HepG2 (cell line): ENCODE data around the gene TUBB4B. TPM values are rescaled to one million over a fixed set of nuclear protein-coding genes. Genes with fewer than 3 reads are reported as not detected.
A peak's percentile ranks its signal among the peaks of the same experiment; 100 is the strongest.

Source experiments
- ARHGAP35 ChIP-seq: sonication (generic); formaldehyde crosslinking; IDR thresholded peaks from 2 replicates; pipeline ENCODE4 v1.9.0; 2022; ENCODE audit warnings: mild to moderate bottlenecking, inconsistent platforms, moderate library complexity, missing genetic modification reagents, borderline replicate concordance
- ARNT ChIP-seq: fragments of 450-650 bp; IDR thresholded peaks from 2 replicates; pipeline ENCODE4 v1.6.1; 2017
- CAMTA2 ChIP-seq: sonication (generic); formaldehyde crosslinking; IDR thresholded peaks from 2 replicates; pipeline ENCODE4 v1.4.0; 2020; ENCODE audit warnings: mild to moderate bottlenecking, missing genetic modification reagents, borderline replicate concordance
- CCDC6 ChIP-seq: sonication (generic); formaldehyde crosslinking; IDR thresholded peaks from 2 replicates; pipeline ENCODE4 v1.8.1; 2022; ENCODE audit warnings: mild to moderate bottlenecking, missing genetic modification reagents, moderate library complexity
- EEA1 ChIP-seq: sonication (generic); formaldehyde crosslinking; IDR thresholded peaks from 2 replicates; pipeline ENCODE4 v1.5.1; 2020; ENCODE audit warnings: mild to moderate bottlenecking, missing genetic modification reagents, borderline replicate concordance
- FOSL2 ChIP-seq: sonication (generic); formaldehyde crosslinking; IDR thresholded peaks from 2 replicates; pipeline ENCODE4 v1.4.0; 2020; ENCODE audit warnings: missing genetic modification reagents
- IKZF4 ChIP-seq: sonication (generic); formaldehyde crosslinking; IDR thresholded peaks from 2 replicates; pipeline ENCODE4 v1.5.1; 2020; ENCODE audit warnings: borderline replicate concordance, mild to moderate bottlenecking, low read depth, missing genetic modification reagents; ENCODE audit errors: not compliant biosample characterization
- JDP2 ChIP-seq: sonication (generic); formaldehyde crosslinking; IDR thresholded peaks from 2 replicates; pipeline ENCODE4 v1.8.1; 2022; ENCODE audit warnings: missing genetic modification reagents, borderline replicate concordance
- KLF12 ChIP-seq: sonication (generic); formaldehyde crosslinking; IDR thresholded peaks from 2 replicates; pipeline ENCODE4 v1.4.0; 2020; ENCODE audit warnings: missing genetic modification reagents, borderline replicate concordance
- MIER3 ChIP-seq: IDR thresholded peaks from 2 replicates; pipeline ENCODE4 v1.6.1; 2016; ENCODE audit warnings: missing compliant biosample characterization, borderline replicate concordance
- PHB2 ChIP-seq: fragments of 450-650 bp; IDR thresholded peaks from 2 replicates; pipeline ENCODE4 v1.6.1; 2018; ENCODE audit not compliant: partially characterized antibody
- PLRG1 ChIP-seq: fragments of 450-650 bp; conservative IDR thresholded peaks from 2 replicates; pipeline ENCODE4 v1.6.1; 2016
- SCMH1 ChIP-seq: sonication (generic); formaldehyde crosslinking; IDR thresholded peaks from 2 replicates; pipeline ENCODE4 v1.9.0; 2021; ENCODE audit warnings: missing genetic modification reagents, mild to moderate bottlenecking, borderline replicate concordance
- SNAPC2 ChIP-seq: sonication (generic); formaldehyde crosslinking; IDR thresholded peaks from 2 replicates; pipeline ENCODE4 v1.8.1; 2022; ENCODE audit warnings: mild to moderate bottlenecking, missing genetic modification reagents
- TOPORS ChIP-seq: sonication (generic); formaldehyde crosslinking; IDR thresholded peaks from 2 replicates; pipeline ENCODE4 v1.8.0; 2023; ENCODE audit warnings: mild to moderate bottlenecking, missing genetic modification reagents
- XRCC5 ChIP-seq: fragments of 200-400 bp; formaldehyde crosslinking; optimal IDR thresholded peaks from 2 replicates; pipeline ENCODE3; 2017; ENCODE audit warnings: mild to moderate bottlenecking, low read length
- ZNF558 ChIP-seq: sonication (generic); formaldehyde crosslinking; IDR thresholded peaks from 2 replicates; pipeline ENCODE4 v1.9.0; 2022; ENCODE audit warnings: mild to moderate bottlenecking, missing genetic modification reagents, borderline replicate concordance
- ZNF577 ChIP-seq: sonication (generic); formaldehyde crosslinking; IDR thresholded peaks from 2 replicates; pipeline ENCODE4 v1.4.0; 2020; ENCODE audit warnings: mild to moderate bottlenecking, low read depth, missing genetic modification reagents, borderline replicate concordance
- ZNF614 ChIP-seq: IDR thresholded peaks from 2 replicates; pipeline ENCODE4 v1.6.1; 2018; ENCODE audit warnings: missing biosample characterization, missing genetic modification reagents, inconsistent platforms, borderline replicate concordance
- polyA plus RNA-seq, 8 experiments: library from polyadenylated mRNA; depleted of rRNA in 3 of 8; stranded (reverse) in 7 of 8; unstranded in 1 of 8; fragments of >200 nt; fragmentation: Illumina TruSeq in 4 of 8; extraction: Trizol in 4 of 8; gene quantifications; 2 replicates each; pipeline versions ENCODE4 v1.2.1 to v1.2.3, GENCODE V29; 2011 to 2016; ENCODE audit warnings: low read depth in 4 of 8, missing spikeins in 1 of 8, mixed read lengths in 1 of 8; ENCODE audit not compliant: insufficient read depth in 1 of 8
- total RNA-seq, 5 experiments: library from RNA; depleted of rRNA; stranded (reverse); fragments of >200 nt; fragmentation: Illumina TruSeq; extraction: Trizol; gene quantifications; 2 replicates each; pipeline ENCODE4 v1.2.3, GENCODE V29; 2016; ENCODE audit warnings: low read depth in 1 of 5
- TF ChIP-seq, protein P1 (sequence below): sonication (generic); formaldehyde crosslinking; IDR thresholded peaks from 2 replicates; pipeline ENCODE4 v1.4.0; 2020; ENCODE audit warnings: missing genetic modification reagents
- TF ChIP-seq, protein P2 (sequence below): sonication (generic); formaldehyde crosslinking; IDR thresholded peaks from 2 replicates; pipeline ENCODE4 v1.4.0; 2020; ENCODE audit warnings: missing genetic modification reagents
- TF ChIP-seq, protein P3 (sequence below): IDR thresholded peaks from 2 replicates; pipeline ENCODE4 v1.6.1; 2016
- TF ChIP-seq, protein P4 (sequence below): sonication (generic); formaldehyde crosslinking; IDR thresholded peaks from 2 replicates; pipeline ENCODE4 v1.8.1; 2023; ENCODE audit warnings: mild to moderate bottlenecking, moderate library complexity, missing genetic modification reagents
- TF ChIP-seq, protein P5 (sequence below): sonication (generic); formaldehyde crosslinking; IDR thresholded peaks from 2 replicates; pipeline ENCODE4 v1.4.0; 2020; ENCODE audit warnings: mild to moderate bottlenecking, missing genetic modification reagents

TUBB4B gene
- total and polyA plus RNA-seq, 2 of the 13 experiments (the other 11 are each of a cell fraction or from before 2014, with no cell fraction given), result 182 to 412 TPM

DNA sequence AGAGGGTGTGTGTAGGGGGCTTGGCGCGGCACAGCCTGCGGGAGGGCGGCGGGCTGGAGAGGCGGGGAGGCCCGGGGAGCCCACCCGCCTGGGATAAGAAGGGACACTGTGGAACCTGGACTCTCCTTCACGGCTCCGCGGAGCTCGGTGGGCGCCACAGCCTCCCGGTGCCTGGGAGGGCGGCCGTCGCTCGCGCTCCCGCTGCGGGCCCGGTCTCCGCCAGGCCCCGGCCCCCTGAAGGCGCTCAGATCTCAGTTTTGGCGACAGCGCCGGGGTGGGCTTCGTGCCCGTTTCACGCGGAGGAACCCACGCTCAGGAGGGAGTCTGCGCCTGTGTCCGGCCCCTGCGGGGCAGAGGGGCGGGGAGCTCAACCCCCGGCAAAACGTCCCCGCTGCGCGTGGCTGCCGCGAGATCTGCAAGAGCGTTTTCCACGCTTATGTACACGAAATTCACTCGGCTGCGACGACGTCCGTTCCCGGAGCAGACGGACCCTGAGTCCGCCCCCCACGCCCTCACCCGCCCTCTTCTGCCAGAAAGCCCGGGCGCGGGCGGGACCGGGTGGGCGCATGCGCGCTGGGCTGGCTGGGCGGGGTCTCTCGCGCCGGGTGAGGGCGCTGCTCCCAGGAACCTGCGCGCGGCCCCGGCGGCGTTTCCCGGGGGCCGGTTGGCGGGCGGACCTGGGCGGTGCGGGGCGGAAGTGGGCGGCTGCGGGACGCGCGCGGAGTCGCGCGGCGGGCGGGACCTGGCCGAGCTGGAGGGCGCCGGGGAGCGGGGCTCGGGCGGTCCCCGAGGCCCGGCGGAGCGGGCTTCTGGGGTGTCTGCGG lies 13.7 kb downstream of the TUBB4B start, which contains the start of gene NELFB (continued):
- TF ChIP-seq SNAPC2 (CRISPR knock-in tag), result 0 out of 2 replicates have a peak, but pooled peaks have one; percentile 21
- peak; percentile 63; the same call in 1 of the 2 replicates for TF ChIP-seq JDP2
- TF ChIP-seq ZNF558 (CRISPR knock-in tag), result no peak; the same call in 1 of the 2 replicates
- TF ChIP-seq KLF12, result peak; percentile 89; the same call in 1 of the 2 replicates
- TF ChIP-seq CCDC6, result peak; percentile 69; the same call in 1 of the 2 replicates
- TF ChIP-seq PHB2, result no peak
- peak; percentile 42 for TF ChIP-seq FOSL2
- peak; percentile 40; the same call in 1 of the 2 replicates for TF ChIP-seq TOPORS (CRISPR knock-in tag)
- TF ChIP-seq, protein P1, sequence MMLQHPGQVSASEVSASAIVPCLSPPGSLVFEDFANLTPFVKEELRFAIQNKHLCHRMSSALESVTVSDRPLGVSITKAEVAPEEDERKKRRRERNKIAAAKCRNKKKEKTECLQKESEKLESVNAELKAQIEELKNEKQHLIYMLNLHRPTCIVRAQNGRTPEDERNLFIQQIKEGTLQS (CRISPR knock-in tag), result no peak
- TF ChIP-seq, protein P2, sequence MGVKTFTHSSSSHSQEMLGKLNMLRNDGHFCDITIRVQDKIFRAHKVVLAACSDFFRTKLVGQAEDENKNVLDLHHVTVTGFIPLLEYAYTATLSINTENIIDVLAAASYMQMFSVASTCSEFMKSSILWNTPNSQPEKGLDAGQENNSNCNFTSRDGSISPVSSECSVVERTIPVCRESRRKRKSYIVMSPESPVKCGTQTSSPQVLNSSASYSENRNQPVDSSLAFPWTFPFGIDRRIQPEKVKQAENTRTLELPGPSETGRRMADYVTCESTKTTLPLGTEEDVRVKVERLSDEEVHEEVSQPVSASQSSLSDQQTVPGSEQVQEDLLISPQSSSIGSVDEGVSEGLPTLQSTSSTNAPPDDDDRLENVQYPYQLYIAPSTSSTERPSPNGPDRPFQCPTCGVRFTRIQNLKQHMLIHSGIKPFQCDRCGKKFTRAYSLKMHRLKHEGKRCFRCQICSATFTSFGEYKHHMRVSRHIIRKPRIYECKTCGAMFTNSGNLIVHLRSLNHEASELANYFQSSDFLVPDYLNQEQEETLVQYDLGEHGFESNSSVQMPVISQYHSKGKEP (CRISPR knock-in tag), result no peak
- TF ChIP-seq ZNF614 (CRISPR knock-in tag), result no peak
- TF ChIP-seq ARHGAP35 (CRISPR knock-in tag), result peak; percentile 50; the same call in 1 of the 2 replicates
- no peak for TF ChIP-seq SCMH1 (CRISPR knock-in tag)
- peak; percentile 45; the same call in 1 of the 2 replicates for TF ChIP-seq CAMTA2
- TF ChIP-seq EEA1 (CRISPR knock-in tag), result no peak
- TF ChIP-seq MIER3 (CRISPR knock-in tag), result no peak
- no peak for TF ChIP-seq ARNT
- TF ChIP-seq, protein P3, sequence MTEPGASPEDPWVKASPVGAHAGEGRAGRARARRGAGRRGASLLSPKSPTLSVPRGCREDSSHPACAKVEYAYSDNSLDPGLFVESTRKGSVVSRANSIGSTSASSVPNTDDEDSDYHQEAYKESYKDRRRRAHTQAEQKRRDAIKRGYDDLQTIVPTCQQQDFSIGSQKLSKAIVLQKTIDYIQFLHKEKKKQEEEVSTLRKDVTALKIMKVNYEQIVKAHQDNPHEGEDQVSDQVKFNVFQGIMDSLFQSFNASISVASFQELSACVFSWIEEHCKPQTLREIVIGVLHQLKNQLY (CRISPR knock-in tag), result no peak
- no peak for TF ChIP-seq ZNF577
- TF ChIP-seq PLRG1, result no peak
- no peak for TF ChIP-seq IKZF4 (CRISPR knock-in tag)
- TF ChIP-seq, protein P4, sequence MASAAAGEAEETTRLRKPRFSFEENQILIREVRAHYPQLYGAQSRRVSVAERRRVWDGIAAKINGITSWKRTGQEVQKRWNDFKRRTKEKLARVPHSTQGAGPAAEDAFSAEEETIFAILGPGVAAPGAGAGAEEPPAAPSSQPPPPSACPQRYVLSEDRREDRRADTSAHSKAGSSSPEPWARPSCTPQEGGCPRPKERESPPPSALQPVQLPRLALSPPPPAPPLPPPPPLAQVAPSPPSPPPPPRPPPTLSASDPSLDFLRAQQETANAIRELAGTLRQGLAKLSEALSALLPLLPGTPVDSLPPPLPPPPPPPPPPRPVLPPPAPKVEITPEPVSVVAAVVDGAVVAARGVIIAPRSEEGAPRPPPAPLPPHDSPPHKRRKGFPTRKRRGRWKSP (CRISPR knock-in tag), result 0 out of 2 replicates have a peak, but pooled peaks have one; percentile 58
- TF ChIP-seq XRCC5, result peak; percentile 59
- TF ChIP-seq, protein P5, sequence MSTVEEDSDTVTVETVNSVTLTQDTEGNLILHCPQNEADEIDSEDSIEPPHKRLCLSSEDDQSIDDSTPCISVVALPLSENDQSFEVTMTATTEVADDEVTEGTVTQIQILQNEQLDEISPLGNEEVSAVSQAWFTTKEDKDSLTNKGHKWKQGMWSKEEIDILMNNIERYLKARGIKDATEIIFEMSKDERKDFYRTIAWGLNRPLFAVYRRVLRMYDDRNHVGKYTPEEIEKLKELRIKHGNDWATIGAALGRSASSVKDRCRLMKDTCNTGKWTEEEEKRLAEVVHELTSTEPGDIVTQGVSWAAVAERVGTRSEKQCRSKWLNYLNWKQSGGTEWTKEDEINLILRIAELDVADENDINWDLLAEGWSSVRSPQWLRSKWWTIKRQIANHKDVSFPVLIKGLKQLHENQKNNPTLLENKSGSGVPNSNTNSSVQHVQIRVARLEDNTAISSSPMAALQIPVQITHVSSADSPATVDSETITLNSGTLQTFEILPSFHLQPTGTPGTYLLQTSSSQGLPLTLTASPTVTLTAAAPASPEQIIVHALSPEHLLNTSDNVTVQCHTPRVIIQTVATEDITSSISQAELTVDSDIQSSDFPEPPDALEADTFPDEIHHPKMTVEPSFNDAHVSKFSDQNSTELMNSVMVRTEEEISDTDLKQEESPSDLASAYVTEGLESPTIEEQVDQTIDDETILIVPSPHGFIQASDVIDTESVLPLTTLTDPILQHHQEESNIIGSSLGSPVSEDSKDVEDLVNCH (CRISPR knock-in tag), result no peak
